Endothelial cell of umbilical vein (primary cell): ENCODE results near the gene RNASE7. TPM values are rescaled to one million over a fixed set of nuclear protein-coding genes. Genes with fewer than 3 reads are reported as not detected.

ENCODE experiments used
- BruUV-seq: library from RNA; stranded (reverse); fragments of 400-500 nt; replicated peaks from 2 replicates; lab custom pipeline; 2021; lab: Mats Ljungman, UMichigan
- CTCF ChIA-PET: fragments of 300-600, 350-600 bp; sonication (Branson Sonifier 250); formaldehyde crosslinking; loops from one replicate; lab custom pipeline; 2021; ENCODE audit warnings: antibody characterized with exemption, inconsistent platforms; lab: Charles Lee
- POLR2A ChIA-PET: fragments of 300-600, 350-600 bp; sonication (Branson Sonifier 250); formaldehyde crosslinking; loops from one replicate; lab custom pipeline; 2021; ENCODE audit warnings: antibody characterized with exemption, inconsistent platforms; lab: Charles Lee
- DNase-seq: peaks from one replicate; pipeline ENCODE4 v3.0.0-alpha.2; 2011; ENCODE audit warnings: low read depth, low spot score
- FAIRE-seq: peaks from 2 replicates; lab custom pipeline; 2011; peaks lifted over from hg19 to GRCh38; lab: Jason Lieb, UNC
- H2AFZ ChIP-seq: 2 replicates; pipeline ENCODE4 v1.6.0; 2012; ENCODE audit warnings: low read depth, low read length, control low read depth, inconsistent platforms
- H3K27ac ChIP-seq: 2 replicates; pipeline ENCODE4 v1.5.1; 2011; ENCODE audit warnings: low read depth, mild to moderate bottlenecking, control low read depth, low read length, moderate library complexity; ENCODE audit not compliant: insufficient read depth
- H3K27me3 ChIP-seq, 2 experiments: 2 replicates each; pipeline versions ENCODE4 v1.6.0 to v1.6.1; 2011; ENCODE audit warnings: low read length in 2 of 2, mixed read lengths in 1 of 2; ENCODE audit not compliant: control insufficient read depth in 2 of 2, insufficient read depth in 2 of 2
- H3K36me3 ChIP-seq, 2 experiments: 2 replicates in 1 of 2; 3 replicates in 1 of 2; pipeline ENCODE4 v1.5.1; 2011; ENCODE audit warnings: low read length in 2 of 2, mild to moderate bottlenecking in 1 of 2, moderate library complexity in 1 of 2; ENCODE audit not compliant: control insufficient read depth in 2 of 2, insufficient read depth in 2 of 2; ENCODE audit errors: extremely low read depth in 1 of 2
- H3K4me1 ChIP-seq: 3 replicates; pipeline ENCODE4 v1.5.1; 2011; ENCODE audit warnings: mild to moderate bottlenecking, low read length; ENCODE audit not compliant: control insufficient read depth, insufficient read depth; ENCODE audit errors: extremely low read depth
- H3K4me2 ChIP-seq: 2 replicates; pipeline ENCODE4 v1.6.1; 2011; ENCODE audit warnings: low read length, control low read depth, mixed read lengths; ENCODE audit not compliant: insufficient read depth
- H3K4me3 ChIP-seq, 3 experiments: fragments of 200-600 bp in 1 of 3; sonication (generic), shearing (Covaris generic) in 1 of 3; replicated peaks in 1 of 3; 2 replicates each; pipeline ENCODE4 v1.5.1; 2011 to 2016; ENCODE audit warnings: control low read depth in 3 of 3, low read length in 3 of 3, mild to moderate bottlenecking in 2 of 3, inconsistent platforms in 1 of 3, low read depth in 1 of 3, moderate library complexity in 1 of 3; ENCODE audit not compliant: insufficient read depth in 1 of 3
- H3K79me2 ChIP-seq: 2 replicates; pipeline ENCODE4 v1.6.0; 2012; ENCODE audit warnings: low read length, inconsistent platforms; ENCODE audit not compliant: control insufficient read depth, insufficient read depth
- H3K9ac ChIP-seq: replicated peaks from 2 replicates; pipeline ENCODE3; 2011; ENCODE audit warnings: low read length, control low read depth; ENCODE audit not compliant: insufficient read depth; ENCODE audit errors: extremely low read depth
- H3K9me1 ChIP-seq: replicated peaks from 3 replicates; pipeline ENCODE4 v1.6.0; 2011; ENCODE audit warnings: mild to moderate bottlenecking, low read length; ENCODE audit not compliant: control insufficient read depth, insufficient read depth; ENCODE audit errors: extremely low read depth
- H3K9me3 ChIP-seq: replicated peaks from 2 replicates; pipeline ENCODE4 v1.5.1; 2012; ENCODE audit warnings: low read length, inconsistent platforms; ENCODE audit not compliant: control insufficient read depth, insufficient read depth
- H4K20me1 ChIP-seq: replicated peaks from 2 replicates; pipeline ENCODE3; 2011; ENCODE audit warnings: mild to moderate bottlenecking, low read length; ENCODE audit not compliant: control insufficient read depth, insufficient read depth; ENCODE audit errors: extremely low read depth
- EZH2 ChIP-seq: IDR thresholded peaks from 2 replicates; pipeline ENCODE4 v1.6.1; 2012; ENCODE audit warnings: borderline replicate concordance, low read depth, mild to moderate bottlenecking, moderate library complexity, low read length, inconsistent platforms; ENCODE audit not compliant: severe bottlenecking
- FOS ChIP-seq: IDR thresholded peaks from 2 replicates; pipeline ENCODE4 v1.6.1; 2011; ENCODE audit warnings: mild to moderate bottlenecking, low read length, moderate library complexity, borderline replicate concordance; ENCODE audit not compliant: insufficient read depth
- GATA2 ChIP-seq: IDR thresholded peaks from 2 replicates; pipeline ENCODE4 v1.7.0; 2011; ENCODE audit warnings: low read depth, mild to moderate bottlenecking, moderate library complexity, mixed read lengths, low read length; ENCODE audit not compliant: insufficient read length, insufficient read depth
- JUN ChIP-seq: IDR thresholded peaks from 2 replicates; pipeline ENCODE4 v1.6.1; 2011; ENCODE audit warnings: borderline replicate concordance, low read depth; ENCODE audit not compliant: insufficient read length, insufficient read depth
- MYC ChIP-seq: IDR thresholded peaks from one replicate; pipeline ENCODE4 v1.6.1; 2011; ENCODE audit warnings: mild to moderate bottlenecking, low read depth, low read length
- POLR2A ChIP-seq: IDR thresholded peaks from 2 replicates; pipeline ENCODE4 v1.6.1; 2012; ENCODE audit warnings: low read depth, mild to moderate bottlenecking, control low read depth, low read length
- POLR2AphosphoS5 ChIP-seq: IDR thresholded peaks from 2 replicates; pipeline ENCODE4 v1.6.1; 2012; ENCODE audit warnings: low read depth, mild to moderate bottlenecking, control low read depth, low read length, moderate library complexity; ENCODE audit not compliant: insufficient read depth
- dilution Hi-C: fragments of 300-500 bp; cut with MboI; formaldehyde crosslinking; loops from one replicate; pipeline ENCODE4 v1.15.0; 2019; ENCODE audit warnings: low sequenced_read_pairs; ENCODE audit not compliant: extremely low pct_ligation_motif_present
- intact Hi-C: fragments of 100-400 bp; cut with micrococcal nuclease; formaldehyde crosslinking; loops from one replicate; pipeline ENCODE4 v1.10.0; 2022
- polyA plus RNA-seq, 4 experiments: library from polyadenylated mRNA; depleted of rRNA in 3 of 4; stranded (reverse) in 3 of 4; unstranded in 1 of 4; fragments of >200 nt; gene quantifications; 2 replicates each; pipeline versions ENCODE4 v1.2.1 to v1.2.3, GENCODE V29; 2011 to 2012; ENCODE audit warnings: missing spikeins in 1 of 4
- total RNA-seq: library from RNA; stranded (reverse); gene quantifications from 2 replicates; pipeline ENCODE4 v1.2.3, GENCODE V29; 2021
- TF ChIP-seq, protein P1 (sequence below), 2 donors: IDR thresholded peaks; 1 replicate in 1 of 2; 2 replicates in 1 of 2; pipeline ENCODE4 v1.5.1; 2011; ENCODE audit warnings: low read length in 2 of 2, mild to moderate bottlenecking in 2 of 2, moderate library complexity in 2 of 2, control low read depth in 1 of 2, inconsistent platforms in 1 of 2, low read depth in 1 of 2; ENCODE audit not compliant: insufficient read depth in 1 of 2; ENCODE audit errors: extremely low read depth in 1 of 2
- TF ChIP-seq, protein P2 (sequence below): IDR thresholded peaks from 2 replicates; pipeline ENCODE4 v1.6.1; 2011; ENCODE audit not compliant: insufficient read depth, insufficient read length

RNASE7 gene
- total and polyA plus RNA-seq, 2 donors (not counting 3 experiments of a cell fraction or from before 2014, with no cell fraction given), result not detected

GRCh38 chr14:21033133-21033698, 8.9 kb upstream of the RNASE7 start:
- no peak overlapping the region for H3K9ac ChIP-seq
- H3K36me3 ChIP-seq, result no peaks in the 10 kb centered on the region
- no peak for DNase-seq
- no TSS peak for BruUV-seq
- no peak overlapping the region for H3K4me2 ChIP-seq
- TF ChIP-seq JUN (no peak), FOS (no peak), POLR2A (no peak), MYC (no peak), EZH2 (no peak), POLR2AphosphoS5 (no peak), GATA2 (no peak)
- TF ChIP-seq, protein P1, sequence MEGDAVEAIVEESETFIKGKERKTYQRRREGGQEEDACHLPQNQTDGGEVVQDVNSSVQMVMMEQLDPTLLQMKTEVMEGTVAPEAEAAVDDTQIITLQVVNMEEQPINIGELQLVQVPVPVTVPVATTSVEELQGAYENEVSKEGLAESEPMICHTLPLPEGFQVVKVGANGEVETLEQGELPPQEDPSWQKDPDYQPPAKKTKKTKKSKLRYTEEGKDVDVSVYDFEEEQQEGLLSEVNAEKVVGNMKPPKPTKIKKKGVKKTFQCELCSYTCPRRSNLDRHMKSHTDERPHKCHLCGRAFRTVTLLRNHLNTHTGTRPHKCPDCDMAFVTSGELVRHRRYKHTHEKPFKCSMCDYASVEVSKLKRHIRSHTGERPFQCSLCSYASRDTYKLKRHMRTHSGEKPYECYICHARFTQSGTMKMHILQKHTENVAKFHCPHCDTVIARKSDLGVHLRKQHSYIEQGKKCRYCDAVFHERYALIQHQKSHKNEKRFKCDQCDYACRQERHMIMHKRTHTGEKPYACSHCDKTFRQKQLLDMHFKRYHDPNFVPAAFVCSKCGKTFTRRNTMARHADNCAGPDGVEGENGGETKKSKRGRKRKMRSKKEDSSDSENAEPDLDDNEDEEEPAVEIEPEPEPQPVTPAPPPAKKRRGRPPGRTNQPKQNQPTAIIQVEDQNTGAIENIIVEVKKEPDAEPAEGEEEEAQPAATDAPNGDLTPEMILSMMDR (IDR thresholded peaks at IDR 0.05; ENCODE audit: extremely low read depth in 1 of 2, insufficient read depth in 1 of 2, low read depth in 1 of 2, low read length in 2 of 2), result no peak
- TF ChIP-seq, protein P2, sequence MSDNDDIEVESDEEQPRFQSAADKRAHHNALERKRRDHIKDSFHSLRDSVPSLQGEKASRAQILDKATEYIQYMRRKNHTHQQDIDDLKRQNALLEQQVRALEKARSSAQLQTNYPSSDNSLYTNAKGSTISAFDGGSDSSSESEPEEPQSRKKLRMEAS, result no peak
- intact Hi-C loops, result no loop called here
- H3K9me1 ChIP-seq, result no peaks in the 10 kb centered on the region
- H3K4me1 ChIP-seq, result no peaks in the 10 kb centered on the region
- H3K4me3 ChIP-seq, result no peak overlapping the region
- ChIA-PET POLR2A (no interaction called here), CTCF (interaction anchor here (1.3 to 10.1 kb wide), 3 partner anchors 11 to 20 kb away, joined by 3 to 86 read pairs (median 4); no protein-coding TSS in a partner anchor)
- peaks cover 20 to 26% of the 10 kb centered on the region in 2 experiments for H3K27me3 ChIP-seq
- dilution Hi-C loops, result no loop called here
- no peak overlapping the region for H2AFZ ChIP-seq
- no peaks in the 10 kb centered on the region for H4K20me1 ChIP-seq
- no peak overlapping the region for H3K27ac ChIP-seq
- H3K9me3 ChIP-seq, result no peaks in the 10 kb centered on the region
- no peak for FAIRE-seq
- H3K79me2 ChIP-seq, result no peaks in the 10 kb centered on the region
